Measurements from ENCODE around the gene TUBGCP3.

TUBGCP3 gene

DNA sequence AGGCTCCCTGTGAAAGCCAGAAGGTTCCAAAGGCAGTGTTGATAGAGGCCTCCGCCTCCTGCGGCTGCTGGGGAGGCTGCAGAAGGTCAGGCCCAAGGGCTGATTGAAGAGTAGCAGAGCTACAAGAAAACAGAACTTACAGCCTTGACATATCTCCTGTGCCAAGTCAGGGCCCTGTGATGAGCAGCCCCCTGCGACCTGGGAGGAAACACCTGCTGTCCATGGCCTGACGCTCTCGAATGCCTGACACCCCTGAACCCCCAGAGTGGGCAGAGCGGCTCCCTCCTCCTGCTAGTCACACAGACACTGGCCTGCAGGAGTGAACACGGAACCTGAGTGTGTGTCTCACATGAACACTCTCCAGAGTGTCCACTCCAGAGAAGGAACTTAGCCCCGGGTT lies 38.2 kb upstream of the TUBGCP3 start:
- no peaks in the 10 kb centered on the region for H3K79me2 ChIP-seq (ENCODE audit: insufficient read depth, low read length)
- H3K9ac ChIP-seq (ENCODE audit: low read length): no peak overlapping the region

DNA sequence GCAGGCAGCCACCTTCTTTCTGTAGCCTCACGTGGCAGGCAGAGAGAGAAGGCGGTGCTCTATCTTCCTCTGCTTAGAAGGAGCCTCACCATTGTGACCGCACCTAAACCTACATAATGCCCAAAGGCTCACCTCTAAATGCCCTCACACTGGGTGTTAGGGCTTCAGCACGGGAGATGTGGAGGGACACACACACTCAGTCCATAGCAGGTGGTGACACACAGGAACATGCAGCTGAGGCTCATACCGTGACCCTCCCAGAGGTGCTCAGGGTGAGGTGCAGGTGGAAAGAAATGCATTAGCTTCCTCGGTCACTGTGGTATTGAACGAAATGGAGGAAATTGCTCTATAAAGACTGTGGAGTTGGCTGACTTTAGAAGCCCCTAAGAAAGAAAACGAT lies 37.7 kb upstream of the TUBGCP3 start:
- H3K79me2 ChIP-seq (ENCODE audit: insufficient read depth, low read length): no peaks in the 10 kb centered on the region
- no peak overlapping the region for H3K9ac ChIP-seq (ENCODE audit: low read length)
- no peak overlapping the region for H2AFZ ChIP-seq (ENCODE audit: low read length)
- H3K9me3 ChIP-seq (ENCODE audit: low read length): no peaks in the 10 kb centered on the region
- H3K4me2 ChIP-seq (ENCODE audit: low read length): no peak overlapping the region
- H3K27ac ChIP-seq (ENCODE audit: low read depth, low read length, poor library complexity, severe bottlenecking): no peak overlapping the region
- H3K9me2 ChIP-seq (ENCODE audit: low read depth, low read length): no peaks in the 10 kb centered on the region
- no peaks in the 10 kb centered on the region for H3F3A ChIP-seq (ENCODE audit: insufficient read depth, low read length)
- TF ChIP-seq, protein P1, sequence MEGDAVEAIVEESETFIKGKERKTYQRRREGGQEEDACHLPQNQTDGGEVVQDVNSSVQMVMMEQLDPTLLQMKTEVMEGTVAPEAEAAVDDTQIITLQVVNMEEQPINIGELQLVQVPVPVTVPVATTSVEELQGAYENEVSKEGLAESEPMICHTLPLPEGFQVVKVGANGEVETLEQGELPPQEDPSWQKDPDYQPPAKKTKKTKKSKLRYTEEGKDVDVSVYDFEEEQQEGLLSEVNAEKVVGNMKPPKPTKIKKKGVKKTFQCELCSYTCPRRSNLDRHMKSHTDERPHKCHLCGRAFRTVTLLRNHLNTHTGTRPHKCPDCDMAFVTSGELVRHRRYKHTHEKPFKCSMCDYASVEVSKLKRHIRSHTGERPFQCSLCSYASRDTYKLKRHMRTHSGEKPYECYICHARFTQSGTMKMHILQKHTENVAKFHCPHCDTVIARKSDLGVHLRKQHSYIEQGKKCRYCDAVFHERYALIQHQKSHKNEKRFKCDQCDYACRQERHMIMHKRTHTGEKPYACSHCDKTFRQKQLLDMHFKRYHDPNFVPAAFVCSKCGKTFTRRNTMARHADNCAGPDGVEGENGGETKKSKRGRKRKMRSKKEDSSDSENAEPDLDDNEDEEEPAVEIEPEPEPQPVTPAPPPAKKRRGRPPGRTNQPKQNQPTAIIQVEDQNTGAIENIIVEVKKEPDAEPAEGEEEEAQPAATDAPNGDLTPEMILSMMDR (IDR thresholded peaks at IDR 0.05; ENCODE audit: low read length): no peak
- TF ChIP-seq EZH2 (IDR thresholded peaks at IDR 0.05; ENCODE audit: borderline replicate concordance, low read length): no peak
- no peaks in the 10 kb centered on the region for H4K20me1 ChIP-seq (ENCODE audit: insufficient read depth, low read length)
- H3K27me3 ChIP-seq (ENCODE audit: insufficient read depth, low read length): peaks cover 20% of the 10 kb centered on the region; the same call in 1 of the 2 replicates
- no peak overlapping the region for H3K4me3 ChIP-seq (ENCODE audit: low read depth, low read length, poor library complexity, severe bottlenecking)
- H3K4me1 ChIP-seq (ENCODE audit: insufficient read depth, low read length, severe bottlenecking): no peaks in the 10 kb centered on the region
- no peaks in the 10 kb centered on the region for H3K36me3 ChIP-seq (ENCODE audit: insufficient read depth, low read length)

More for the DNA sequence above, 38.2 kb upstream of the TUBGCP3 start:
- Histone ChIP-seq H3K36me3 (ENCODE audit: insufficient read depth, low read length) (no peaks in the 10 kb centered on the region), H3K27me3 (ENCODE audit: insufficient read depth, low read length) (peaks cover 20% of the 10 kb centered on the region; the same call in 1 of the 2 replicates), H3K9me3 (ENCODE audit: low read length) (no peaks in the 10 kb centered on the region), H3K27ac (ENCODE audit: low read depth, low read length, poor library complexity, severe bottlenecking) (no peak overlapping the region), H3K4me1 (ENCODE audit: insufficient read depth, low read length, severe bottlenecking) (no peaks in the 10 kb centered on the region), H4K20me1 (ENCODE audit: insufficient read depth, low read length) (no peaks in the 10 kb centered on the region), H3K4me2 (ENCODE audit: low read length) (no peak overlapping the region), H3K4me3 (ENCODE audit: low read depth, low read length, poor library complexity, severe bottlenecking) (no peak overlapping the region), H2AFZ (ENCODE audit: low read length) (no peak overlapping the region), H3K9me2 (ENCODE audit: low read depth, low read length) (no peaks in the 10 kb centered on the region), H3F3A (ENCODE audit: insufficient read depth, low read length) (no peaks in the 10 kb centered on the region)
- TF ChIP-seq EZH2 (IDR thresholded peaks at IDR 0.05; ENCODE audit: borderline replicate concordance, low read length): no peak
- TF ChIP-seq, protein P1 (IDR thresholded peaks at IDR 0.05; ENCODE audit: low read length): no peak

DNA sequence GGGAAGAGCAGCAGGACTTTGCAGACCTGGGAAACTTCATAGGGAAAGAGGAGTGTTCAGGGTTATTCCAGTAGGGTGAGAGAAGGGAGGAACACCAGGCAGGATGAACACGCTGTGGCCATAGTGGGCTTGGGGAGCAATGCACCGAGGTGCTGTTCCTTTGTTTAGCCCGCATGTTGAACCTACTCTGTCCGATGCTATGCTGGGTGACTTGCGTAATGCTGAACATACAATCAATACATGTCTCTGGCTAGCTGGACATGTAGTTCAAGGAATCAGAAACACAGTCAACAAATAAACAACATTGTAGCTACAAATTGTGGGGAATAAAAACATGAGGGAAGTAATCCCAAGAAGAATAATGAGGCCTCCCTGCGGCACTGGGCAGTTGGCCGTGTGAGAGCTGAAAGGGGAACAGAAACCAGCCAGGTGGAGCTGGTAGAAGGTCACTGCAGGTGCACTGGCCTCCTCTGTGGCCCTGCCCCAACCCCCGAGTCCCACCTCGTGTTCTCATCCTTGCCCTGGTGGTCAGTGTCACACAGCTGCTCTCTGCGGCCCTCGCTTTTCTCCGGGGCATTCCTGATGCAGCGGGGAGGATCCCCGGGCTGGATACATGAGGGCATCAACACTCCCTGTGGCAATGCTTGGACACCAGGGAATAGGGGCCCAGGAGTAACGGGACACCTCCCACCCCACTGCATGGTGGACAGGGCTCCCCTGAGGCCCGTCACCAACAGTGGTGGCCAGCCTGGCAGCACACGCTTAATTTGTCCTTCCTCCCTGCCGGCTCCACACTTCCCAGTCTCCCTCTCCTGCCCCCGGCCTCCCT lies 36.9 kb upstream of the TUBGCP3 start:
- Histone ChIP-seq H3K9me2 (ENCODE audit: low read depth, low read length) (no peaks in the 10 kb centered on the region), H3K27ac (ENCODE audit: low read depth, low read length, poor library complexity, severe bottlenecking) (no peak overlapping the region), H3K27me3 (ENCODE audit: insufficient read depth, low read length) (peaks cover 20% of the 10 kb centered on the region; the same call in 1 of the 2 replicates), H3K79me2 (ENCODE audit: insufficient read depth, low read length) (no peaks in the 10 kb centered on the region), H3F3A (ENCODE audit: insufficient read depth, low read length) (no peaks in the 10 kb centered on the region), H3K9ac (ENCODE audit: low read length) (no peak overlapping the region), H2AFZ (ENCODE audit: low read length) (no peak overlapping the region), H3K4me3 (ENCODE audit: low read depth, low read length, poor library complexity, severe bottlenecking) (no peak overlapping the region), H3K9me3 (ENCODE audit: low read length) (no peaks in the 10 kb centered on the region), H3K4me1 (ENCODE audit: insufficient read depth, low read length, severe bottlenecking) (no peaks in the 10 kb centered on the region), H4K20me1 (ENCODE audit: insufficient read depth, low read length) (no peaks in the 10 kb centered on the region), H3K4me2 (ENCODE audit: low read length) (no peak overlapping the region), H3K36me3 (ENCODE audit: insufficient read depth, low read length) (no peaks in the 10 kb centered on the region)
- TF ChIP-seq, protein P1 (IDR thresholded peaks at IDR 0.05; ENCODE audit: low read length): no peak
- no peak for TF ChIP-seq EZH2 (IDR thresholded peaks at IDR 0.05; ENCODE audit: borderline replicate concordance, low read length)

All from OCI-LY1 (cell line).